GM13976 (cell line): ENCODE results near the gene SORBS1.

ENCODE experiments used
- DNase-seq: peaks from one replicate; pipeline ENCODE4 v3.0.0; 2012; ENCODE audit warnings: low spot score
- CTCF ChIP-seq: IDR thresholded peaks from 2 replicates; pipeline ENCODE4 v1.5.1; 2012; ENCODE audit warnings: borderline replicate concordance, mild to moderate bottlenecking; ENCODE audit not compliant: insufficient read depth; ENCODE audit errors: extremely low read depth, missing control alignments, control extremely low read depth
- in situ Hi-C: fragments of 300-500 bp; cut with MboI; formaldehyde crosslinking; loops from one replicate; pipeline ENCODE4 v1.12.0; 2022; ENCODE audit warnings: low sequenced_read_pairs, mixed read lengths, inconsistent platforms; ENCODE audit not compliant: unreplicated experiment

The SORBS1 gene

DNA sequence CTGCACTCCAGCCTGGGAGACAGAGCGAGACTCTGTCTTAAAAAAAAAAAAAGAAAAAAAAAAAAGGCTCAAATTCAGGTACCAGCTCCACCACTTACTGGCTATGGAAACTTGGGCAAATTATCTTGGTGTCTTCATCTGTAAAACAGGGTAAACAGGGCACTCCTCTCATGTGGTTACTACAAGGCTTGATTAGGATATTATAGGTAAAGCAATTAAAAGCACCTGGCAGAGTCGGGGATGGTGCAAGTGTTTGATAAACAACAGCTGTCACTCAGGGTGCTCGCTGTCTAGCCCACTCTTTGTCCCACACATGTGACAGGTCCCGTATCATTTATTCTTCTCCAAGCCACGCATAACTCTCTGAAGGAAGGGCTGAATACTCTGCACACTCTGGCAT lies 96.9 kb downstream of the SORBS1 start:
- no peak for TF ChIP-seq CTCF
- DNase-seq: no peak
- in situ Hi-C loops: no loop called here

DNA sequence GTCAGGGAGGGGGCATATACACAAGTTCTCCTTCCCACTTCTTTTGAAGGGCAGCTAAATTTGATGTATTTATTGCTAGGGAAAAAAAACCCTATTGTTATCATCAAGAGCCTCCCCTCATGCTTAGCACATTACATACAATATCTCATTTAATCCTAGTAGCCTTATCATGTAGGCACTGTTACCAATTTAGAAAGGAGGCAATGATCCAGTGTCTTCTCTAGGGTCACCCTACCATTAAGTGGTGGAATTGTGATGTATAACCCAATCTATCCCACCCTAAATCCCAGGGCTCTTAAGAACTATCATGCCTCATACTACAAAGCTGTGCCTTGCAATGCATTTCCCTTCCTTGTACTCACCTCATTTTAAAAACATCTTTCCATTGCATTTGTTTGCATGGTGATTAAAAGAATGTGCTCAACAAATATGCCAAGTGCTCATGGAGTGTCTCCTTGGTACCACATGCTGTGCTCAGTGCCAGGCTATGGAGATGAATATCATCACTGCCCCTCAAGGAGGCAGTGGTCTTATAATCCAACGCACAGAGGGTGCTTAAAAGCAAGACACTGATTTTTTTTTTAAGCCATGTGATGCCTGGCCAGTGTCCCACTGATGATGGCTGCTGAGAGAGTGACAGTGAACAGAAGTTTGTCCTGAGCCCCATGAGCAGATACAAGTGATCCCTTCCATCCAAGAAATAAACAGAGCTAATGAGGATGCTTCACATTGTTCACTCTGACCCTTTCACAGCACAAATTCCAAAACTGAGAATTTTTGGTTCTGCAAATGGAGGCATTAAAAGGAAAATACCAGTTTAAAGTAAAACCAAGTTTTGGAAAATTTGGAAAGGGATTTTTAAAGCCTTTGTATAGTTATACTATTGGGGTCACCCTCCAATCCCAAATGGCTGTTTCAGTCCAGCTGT lies 98.2 kb downstream of the SORBS1 start:
- no peak for TF ChIP-seq CTCF
- DNase-seq: no peak
- in situ Hi-C loops: no loop called here

DNA sequence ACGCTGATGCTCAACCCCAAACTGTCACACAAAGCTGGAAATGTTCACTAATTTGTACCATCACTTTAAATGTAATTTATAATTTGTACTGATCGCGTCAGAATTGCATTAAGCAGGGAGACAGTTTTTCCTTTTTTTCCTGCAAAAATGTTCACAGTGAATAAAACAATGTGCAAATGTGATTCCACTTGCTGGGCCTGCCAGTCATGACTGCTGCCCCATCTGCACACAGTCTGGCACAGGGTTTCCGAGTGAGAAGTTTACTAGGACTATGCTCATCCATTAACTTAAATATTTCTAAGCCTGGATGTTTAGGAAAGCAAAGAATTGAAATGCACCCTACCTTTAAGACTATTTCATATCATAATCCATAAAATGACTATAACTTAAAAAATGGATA lies 99.6 kb downstream of the SORBS1 start:
- no peak for TF ChIP-seq CTCF
- no peak for DNase-seq
- in situ Hi-C loops: no loop called here

GRCh38 chr10:95459446-95460045 lies 101.6 kb downstream of the SORBS1 start:
- DNase-seq: no peak
- no peak for TF ChIP-seq CTCF
- in situ Hi-C loops: no loop called here

GRCh38 chr10:95458871-95459270 lies 102.3 kb downstream of the SORBS1 start:
- no peak for DNase-seq
- TF ChIP-seq CTCF: no peak
- in situ Hi-C loops: no loop called here

GRCh38 chr10:95458014-95458413 lies 103.2 kb downstream of the SORBS1 start:
- no peak for TF ChIP-seq CTCF
- no peak for DNase-seq
- in situ Hi-C loops: no loop called here
